Esophagus muscularis mucosa (tissue), 4 donors: ENCODE data around the gene HBB.

ENCODE experiments used
- CTCF ChIP-seq, 3 experiments: fragments of 200-600 bp in 2 of 3; fragments of 450-650 bp in 1 of 3; sonication (generic) in 2 of 3; IDR thresholded peaks; one replicate each; pipeline ENCODE4 v1.5.1; 2017 to 2019; ENCODE audit warnings: antibody characterized with exemption in 3 of 3, mild to moderate bottlenecking in 2 of 3, moderate library complexity in 1 of 3
- EP300 ChIP-seq: sonication (generic); formaldehyde crosslinking; IDR thresholded peaks from one replicate; pipeline ENCODE4 v1.6.1; 2017; ENCODE audit warnings: antibody characterized with exemption
- POLR2A ChIP-seq: fragments of 450-650 bp; IDR thresholded peaks from one replicate; pipeline ENCODE4 v1.6.1; 2017; ENCODE audit warnings: antibody characterized with exemption, moderate library complexity, mild to moderate bottlenecking, low read depth
- POLR2AphosphoS5 ChIP-seq, 2 donors: sonication (generic); formaldehyde crosslinking; IDR thresholded peaks; one replicate each; pipeline ENCODE4 v1.6.1; 2017; ENCODE audit warnings: antibody characterized with exemption in 2 of 2

DNA sequence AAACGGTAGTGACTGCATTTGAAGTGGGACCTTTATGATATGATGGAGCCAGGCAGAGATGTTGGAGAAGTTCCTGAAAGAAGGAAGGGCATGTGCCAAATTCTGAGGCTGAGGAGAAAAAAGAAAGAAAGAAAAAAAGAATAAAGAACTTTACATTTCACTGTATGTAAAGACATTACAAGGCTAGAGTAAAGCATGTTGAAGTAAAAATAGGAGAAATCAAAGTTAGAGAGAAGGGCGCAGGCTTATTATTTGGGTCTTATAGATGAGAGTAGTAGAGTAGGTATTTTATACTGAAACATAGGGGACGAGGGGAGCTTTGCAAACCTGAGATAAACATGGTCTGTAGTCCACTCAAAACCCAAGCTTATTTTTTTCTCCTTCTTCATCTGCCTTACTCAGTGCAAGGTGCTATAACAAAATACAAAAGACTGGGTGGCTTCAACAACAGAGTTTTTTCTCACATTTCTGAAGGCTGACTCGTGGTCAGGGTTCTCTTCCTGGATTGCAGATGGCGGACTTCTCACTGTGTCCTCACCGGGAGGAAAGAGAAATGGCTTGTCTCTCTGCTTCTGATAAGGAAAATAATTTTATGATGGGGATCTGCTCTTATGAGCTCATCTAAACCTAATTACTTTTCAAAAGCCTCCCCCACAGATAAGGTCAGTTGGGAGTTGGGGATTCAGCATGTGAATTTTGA is 20.1 kb upstream of the HBB start:
- TF ChIP-seq POLR2AphosphoS5 (IDR thresholded peaks at IDR 0.05), result no peak
- no peak for TF ChIP-seq CTCF (IDR thresholded peaks at IDR 0.05)
- no peak for TF ChIP-seq POLR2A
- no peak for TF ChIP-seq EP300
